ENCODE results near the gene SCG3.

SCG3 gene

DNA sequence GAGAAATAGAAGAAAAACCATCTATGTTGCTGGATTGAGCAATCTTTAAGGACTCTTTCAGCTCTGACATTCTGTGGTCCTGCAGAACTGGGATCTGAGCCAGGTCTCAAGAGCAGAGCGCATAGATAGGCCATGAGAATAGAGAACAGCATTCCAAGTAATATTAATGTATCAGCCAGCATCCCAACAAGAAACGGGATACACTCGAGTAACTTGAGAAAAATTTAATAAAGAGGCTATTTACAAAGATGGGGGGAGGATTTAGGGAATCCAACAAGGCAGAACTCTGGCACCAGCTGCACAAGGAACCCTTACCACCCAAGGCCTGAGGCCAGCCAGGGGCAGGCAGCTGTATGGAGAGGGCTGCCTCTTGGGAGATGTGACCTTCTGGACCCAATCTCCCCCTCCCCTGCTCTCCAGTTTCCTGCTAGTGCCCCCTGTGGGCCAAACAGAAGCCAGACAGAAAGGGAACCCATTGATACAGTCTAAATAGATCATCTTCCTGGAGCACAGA lies 78.3 kb downstream of the SCG3 start:
- no peak overlapping the region for H3K4me3 ChIP-seq (ENCODE audit: low read depth, low read length)
- peak; percentile 35 for TF ChIP-seq CTCF (IDR thresholded peaks at IDR 0.05; ENCODE audit: low read depth, low read length)

DNA sequence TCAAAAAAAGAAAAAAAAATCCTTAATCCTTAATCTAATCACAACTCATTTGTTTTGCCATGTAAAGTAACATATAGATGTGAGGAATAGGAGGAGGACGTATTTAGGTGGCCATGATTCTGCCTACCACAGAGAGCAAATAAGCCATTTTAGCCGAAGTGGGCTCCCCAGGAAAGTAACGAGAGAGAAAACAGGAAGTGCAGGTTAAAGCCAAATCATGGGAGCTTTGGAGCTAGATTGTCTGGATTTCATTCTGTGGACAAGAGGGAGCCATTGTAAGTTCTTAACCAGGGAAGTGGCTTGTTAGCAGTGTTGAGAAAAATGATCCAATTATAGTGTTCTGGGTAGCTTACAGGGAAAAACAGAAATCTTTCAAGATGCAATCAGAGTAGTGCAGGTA lies 79.5 kb downstream of the SCG3 start:
- TF ChIP-seq CTCF (IDR thresholded peaks at IDR 0.05; ENCODE audit: low read depth, low read length), result no peak
- no peak overlapping the region for H3K4me3 ChIP-seq (ENCODE audit: low read depth, low read length)

DNA sequence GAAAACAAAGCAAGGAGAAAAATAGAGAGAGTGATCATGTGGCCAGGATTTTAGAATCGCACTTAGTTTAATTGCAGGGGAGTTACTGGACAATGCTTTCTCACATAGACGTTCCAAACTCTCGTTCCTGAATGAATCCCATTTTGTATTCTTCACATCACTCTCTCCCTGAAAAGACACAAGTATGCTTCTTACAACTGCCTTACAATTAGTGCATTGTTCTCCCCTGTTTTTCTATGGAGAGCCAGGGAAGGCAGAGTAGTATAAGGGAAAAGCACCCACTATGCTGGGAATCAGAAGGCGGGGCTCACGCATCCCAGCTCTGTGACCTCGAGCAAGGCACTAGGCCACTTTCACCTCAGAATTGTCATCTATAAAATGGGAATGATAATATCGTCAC lies 84.4 kb downstream of the SCG3 start:
- no peak for TF ChIP-seq CTCF (IDR thresholded peaks at IDR 0.05; ENCODE audit: low read depth, low read length)
- no peak overlapping the region for H3K4me3 ChIP-seq (ENCODE audit: low read depth, low read length)

DNA sequence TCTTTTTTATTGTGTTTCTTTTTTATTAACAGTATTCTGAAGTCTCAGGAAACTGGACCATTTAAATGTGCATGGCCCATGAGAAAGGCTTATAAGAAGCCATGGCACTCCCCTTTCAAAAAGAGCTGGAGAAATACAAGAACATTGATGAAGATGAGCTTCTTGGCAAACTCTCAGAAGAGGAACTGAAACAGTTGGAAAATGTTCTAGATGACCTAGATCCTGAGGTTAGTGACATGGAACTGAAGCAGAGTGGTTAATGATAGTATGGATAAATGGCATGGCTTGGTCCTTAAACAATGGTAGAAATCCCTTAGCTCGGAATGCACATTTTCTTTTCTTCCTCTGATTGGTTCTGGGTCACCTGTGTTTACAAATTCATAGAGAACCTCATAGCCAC lies 85.0 kb downstream of the SCG3 start:
- H3K4me3 ChIP-seq (ENCODE audit: low read depth, low read length), result no peak overlapping the region
- TF ChIP-seq CTCF (IDR thresholded peaks at IDR 0.05; ENCODE audit: low read depth, low read length), result no peak

- no peak overlapping the region for H3K4me3 ChIP-seq (ENCODE audit: low read depth, low read length)
- TF ChIP-seq CTCF (IDR thresholded peaks at IDR 0.05; ENCODE audit: low read depth, low read length), result no peak
Measured at GRCh38 chr15:51768018-51768417, 86.7 kb downstream of the SCG3 start.
